Thyroid gland (tissue), 4 donors: ENCODE results near the gene ABCA9.

Experiments used
- POLR2A ChIP-seq, 2 donors: fragments of 450-650 bp; IDR thresholded peaks; one replicate each; pipeline ENCODE4 v1.6.1; 2017; ENCODE audit warnings: antibody characterized with exemption in 2 of 2, mild to moderate bottlenecking in 2 of 2, moderate library complexity in 1 of 2
- TF ChIP-seq, protein P1 (sequence below), 6 experiments: fragments of 200-600 bp in 3 of 6; fragments of 450-650 bp in 3 of 6; sonication (generic) in 3 of 6; IDR thresholded peaks; one replicate each; pipeline ENCODE4 v1.5.1; 2016 to 2019; ENCODE audit warnings: antibody characterized with exemption in 6 of 6, mild to moderate bottlenecking in 2 of 6, inconsistent platforms in 1 of 6, moderate library complexity in 1 of 6

GRCh38 chr17:69098625-69099024 lies 37.9 kb upstream of the ABCA9 start:
- TF ChIP-seq, protein P1, sequence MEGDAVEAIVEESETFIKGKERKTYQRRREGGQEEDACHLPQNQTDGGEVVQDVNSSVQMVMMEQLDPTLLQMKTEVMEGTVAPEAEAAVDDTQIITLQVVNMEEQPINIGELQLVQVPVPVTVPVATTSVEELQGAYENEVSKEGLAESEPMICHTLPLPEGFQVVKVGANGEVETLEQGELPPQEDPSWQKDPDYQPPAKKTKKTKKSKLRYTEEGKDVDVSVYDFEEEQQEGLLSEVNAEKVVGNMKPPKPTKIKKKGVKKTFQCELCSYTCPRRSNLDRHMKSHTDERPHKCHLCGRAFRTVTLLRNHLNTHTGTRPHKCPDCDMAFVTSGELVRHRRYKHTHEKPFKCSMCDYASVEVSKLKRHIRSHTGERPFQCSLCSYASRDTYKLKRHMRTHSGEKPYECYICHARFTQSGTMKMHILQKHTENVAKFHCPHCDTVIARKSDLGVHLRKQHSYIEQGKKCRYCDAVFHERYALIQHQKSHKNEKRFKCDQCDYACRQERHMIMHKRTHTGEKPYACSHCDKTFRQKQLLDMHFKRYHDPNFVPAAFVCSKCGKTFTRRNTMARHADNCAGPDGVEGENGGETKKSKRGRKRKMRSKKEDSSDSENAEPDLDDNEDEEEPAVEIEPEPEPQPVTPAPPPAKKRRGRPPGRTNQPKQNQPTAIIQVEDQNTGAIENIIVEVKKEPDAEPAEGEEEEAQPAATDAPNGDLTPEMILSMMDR (IDR thresholded peaks at IDR 0.05): no peak
- TF ChIP-seq POLR2A (IDR thresholded peaks at IDR 0.05): no peak
